ENCODE measurements around the gene UBASH3A.

UBASH3A gene

GRCh38 chr21:42489006-42489563, 85.4 kb downstream of the UBASH3A start:
- no peak overlapping the region for H3K4me3 ChIP-seq (ENCODE audit: low read depth, low read length)
- in situ Hi-C loops (cut with HindIII; ENCODE audit: low sequenced_read_pairs) = no loop called here
- no peak for DNase-seq (ENCODE audit: low read depth, low spot score)
- TF ChIP-seq, protein P1, sequence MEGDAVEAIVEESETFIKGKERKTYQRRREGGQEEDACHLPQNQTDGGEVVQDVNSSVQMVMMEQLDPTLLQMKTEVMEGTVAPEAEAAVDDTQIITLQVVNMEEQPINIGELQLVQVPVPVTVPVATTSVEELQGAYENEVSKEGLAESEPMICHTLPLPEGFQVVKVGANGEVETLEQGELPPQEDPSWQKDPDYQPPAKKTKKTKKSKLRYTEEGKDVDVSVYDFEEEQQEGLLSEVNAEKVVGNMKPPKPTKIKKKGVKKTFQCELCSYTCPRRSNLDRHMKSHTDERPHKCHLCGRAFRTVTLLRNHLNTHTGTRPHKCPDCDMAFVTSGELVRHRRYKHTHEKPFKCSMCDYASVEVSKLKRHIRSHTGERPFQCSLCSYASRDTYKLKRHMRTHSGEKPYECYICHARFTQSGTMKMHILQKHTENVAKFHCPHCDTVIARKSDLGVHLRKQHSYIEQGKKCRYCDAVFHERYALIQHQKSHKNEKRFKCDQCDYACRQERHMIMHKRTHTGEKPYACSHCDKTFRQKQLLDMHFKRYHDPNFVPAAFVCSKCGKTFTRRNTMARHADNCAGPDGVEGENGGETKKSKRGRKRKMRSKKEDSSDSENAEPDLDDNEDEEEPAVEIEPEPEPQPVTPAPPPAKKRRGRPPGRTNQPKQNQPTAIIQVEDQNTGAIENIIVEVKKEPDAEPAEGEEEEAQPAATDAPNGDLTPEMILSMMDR (IDR thresholded peaks at IDR 0.05; ENCODE audit: low read depth, low read length) = no peak

GRCh38 chr21:42489991-42490390, 86.3 kb downstream of the UBASH3A start:
- in situ Hi-C loops (cut with HindIII; ENCODE audit: low sequenced_read_pairs) = no loop called here
- no peak for DNase-seq (ENCODE audit: low read depth, low spot score)
- H3K4me3 ChIP-seq (ENCODE audit: low read depth, low read length) = no peak overlapping the region
- TF ChIP-seq, protein P1 (IDR thresholded peaks at IDR 0.05; ENCODE audit: low read depth, low read length) = no peak

- in situ Hi-C loops (cut with HindIII; ENCODE audit: low sequenced_read_pairs) = no loop called here
- no peak for DNase-seq (ENCODE audit: low read depth, low spot score)
Measured at GRCh38 chr21:42490720-42491119, 87.0 kb downstream of the UBASH3A start.

GRCh38 chr21:42491328-42491727, 87.6 kb downstream of the UBASH3A start:
- TF ChIP-seq, protein P1 (IDR thresholded peaks at IDR 0.05; ENCODE audit: low read depth, low read length) = no peak
- no peak overlapping the region for H3K4me3 ChIP-seq (ENCODE audit: low read depth, low read length)
- no peak for DNase-seq (ENCODE audit: low read depth, low spot score)
- in situ Hi-C loops (cut with HindIII; ENCODE audit: low sequenced_read_pairs) = no loop called here

More at GRCh38 chr21:42490720-42491119, 87.0 kb downstream of the UBASH3A start:
- H3K4me3 ChIP-seq (ENCODE audit: low read depth, low read length) = no peak overlapping the region
- TF ChIP-seq, protein P1 (IDR thresholded peaks at IDR 0.05; ENCODE audit: low read depth, low read length) = no peak

DNA sequence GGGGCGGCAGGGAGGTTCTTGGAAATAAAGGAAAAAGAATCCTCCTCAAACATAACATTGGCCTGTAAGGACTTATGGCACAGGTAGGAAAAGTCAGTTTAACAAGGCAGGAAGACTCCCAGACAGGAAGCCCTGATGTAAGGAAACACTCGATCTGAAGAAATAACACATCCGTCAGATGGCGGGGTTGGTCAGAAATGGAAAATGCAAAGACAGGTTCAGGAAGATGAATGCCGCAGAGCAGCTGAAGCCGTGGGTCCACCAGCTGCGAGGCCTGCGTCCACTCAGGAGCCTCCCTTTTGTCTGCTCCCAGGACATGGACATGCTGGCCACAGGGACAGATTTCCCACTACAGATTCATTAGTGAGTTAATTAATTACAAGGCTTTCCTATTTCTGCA, 88.5 kb downstream of the UBASH3A start:
- DNase-seq (ENCODE audit: low read depth, low spot score) = no peak
- in situ Hi-C loops (cut with HindIII; ENCODE audit: low sequenced_read_pairs) = no loop called here
- TF ChIP-seq, protein P1 (IDR thresholded peaks at IDR 0.05; ENCODE audit: low read depth, low read length) = no peak
- no peak overlapping the region for H3K4me3 ChIP-seq (ENCODE audit: low read depth, low read length)

GRCh38 chr21:42493109-42494060, 89.7 kb downstream of the UBASH3A start:
- TF ChIP-seq, protein P1 (IDR thresholded peaks at IDR 0.05; ENCODE audit: low read depth, low read length) = no peak
- in situ Hi-C loops (cut with HindIII; ENCODE audit: low sequenced_read_pairs) = no loop called here
- no peak for DNase-seq (ENCODE audit: low read depth, low spot score)
- no peak overlapping the region for H3K4me3 ChIP-seq (ENCODE audit: low read depth, low read length)

Data from astrocyte of the spinal cord (primary cell).